ENCODE measurements around the gene TSHZ2. TPM values are rescaled to one million over a fixed set of nuclear protein-coding genes. Genes with fewer than 3 reads are reported as not detected.

TSHZ2 gene
- polyA plus RNA-seq, 1 donor from 2014 or later, result 4.6 TPM

- Histone ChIP-seq H3K9me3 (ENCODE audit: low read length) (no peaks in the 10 kb centered on the region), H3F3A (ENCODE audit: insufficient read depth, low read length, poor library complexity, severe bottlenecking) (no peaks in the 10 kb centered on the region), H3K27me3 (ENCODE audit: insufficient read depth, low read depth, low read length) (no peaks in the 10 kb centered on the region), H3K4me3 (ENCODE audit: low read length) (no peak overlapping the region), H4K20me1 (ENCODE audit: insufficient read depth) (no peaks in the 10 kb centered on the region), H2AFZ (ENCODE audit: low read depth, low read length) (no peak overlapping the region), H3K4me2 (ENCODE audit: low read length) (no peak overlapping the region), H3K36me3 (ENCODE audit: insufficient read depth, low read length) (no peaks in the 10 kb centered on the region), H3K27ac (ENCODE audit: low read length) (no peak overlapping the region), H3K9me2 (ENCODE audit: insufficient read depth, low read length) (no peaks in the 10 kb centered on the region), H3K9ac (ENCODE audit: low read length) (no peak overlapping the region), H3K79me2 (replicated peaks; ENCODE audit: insufficient read depth, low read length) (no peaks in the 10 kb centered on the region)
- TF ChIP-seq EP300 (conservative IDR thresholded peaks at IDR 0.05; ENCODE audit: poor library complexity, severe bottlenecking) (no peak), EZH2 (IDR thresholded peaks at IDR 0.05; ENCODE audit: borderline replicate concordance, insufficient read depth, low read length, poor library complexity, severe bottlenecking) (no peak), REST (IDR thresholded peaks at IDR 0.05; ENCODE audit: borderline replicate concordance) (no peak), SMC3 (conservative IDR thresholded peaks at IDR 0.05; ENCODE audit: poor library complexity) (no peak)
- TF ChIP-seq, protein P1, sequence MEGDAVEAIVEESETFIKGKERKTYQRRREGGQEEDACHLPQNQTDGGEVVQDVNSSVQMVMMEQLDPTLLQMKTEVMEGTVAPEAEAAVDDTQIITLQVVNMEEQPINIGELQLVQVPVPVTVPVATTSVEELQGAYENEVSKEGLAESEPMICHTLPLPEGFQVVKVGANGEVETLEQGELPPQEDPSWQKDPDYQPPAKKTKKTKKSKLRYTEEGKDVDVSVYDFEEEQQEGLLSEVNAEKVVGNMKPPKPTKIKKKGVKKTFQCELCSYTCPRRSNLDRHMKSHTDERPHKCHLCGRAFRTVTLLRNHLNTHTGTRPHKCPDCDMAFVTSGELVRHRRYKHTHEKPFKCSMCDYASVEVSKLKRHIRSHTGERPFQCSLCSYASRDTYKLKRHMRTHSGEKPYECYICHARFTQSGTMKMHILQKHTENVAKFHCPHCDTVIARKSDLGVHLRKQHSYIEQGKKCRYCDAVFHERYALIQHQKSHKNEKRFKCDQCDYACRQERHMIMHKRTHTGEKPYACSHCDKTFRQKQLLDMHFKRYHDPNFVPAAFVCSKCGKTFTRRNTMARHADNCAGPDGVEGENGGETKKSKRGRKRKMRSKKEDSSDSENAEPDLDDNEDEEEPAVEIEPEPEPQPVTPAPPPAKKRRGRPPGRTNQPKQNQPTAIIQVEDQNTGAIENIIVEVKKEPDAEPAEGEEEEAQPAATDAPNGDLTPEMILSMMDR (IDR thresholded peaks at IDR 0.05; ENCODE audit: poor library complexity, severe bottlenecking), result no peak
Observed at GRCh38 chr20:53136473-53136872, 164.3 kb downstream of the TSHZ2 start.

DNA sequence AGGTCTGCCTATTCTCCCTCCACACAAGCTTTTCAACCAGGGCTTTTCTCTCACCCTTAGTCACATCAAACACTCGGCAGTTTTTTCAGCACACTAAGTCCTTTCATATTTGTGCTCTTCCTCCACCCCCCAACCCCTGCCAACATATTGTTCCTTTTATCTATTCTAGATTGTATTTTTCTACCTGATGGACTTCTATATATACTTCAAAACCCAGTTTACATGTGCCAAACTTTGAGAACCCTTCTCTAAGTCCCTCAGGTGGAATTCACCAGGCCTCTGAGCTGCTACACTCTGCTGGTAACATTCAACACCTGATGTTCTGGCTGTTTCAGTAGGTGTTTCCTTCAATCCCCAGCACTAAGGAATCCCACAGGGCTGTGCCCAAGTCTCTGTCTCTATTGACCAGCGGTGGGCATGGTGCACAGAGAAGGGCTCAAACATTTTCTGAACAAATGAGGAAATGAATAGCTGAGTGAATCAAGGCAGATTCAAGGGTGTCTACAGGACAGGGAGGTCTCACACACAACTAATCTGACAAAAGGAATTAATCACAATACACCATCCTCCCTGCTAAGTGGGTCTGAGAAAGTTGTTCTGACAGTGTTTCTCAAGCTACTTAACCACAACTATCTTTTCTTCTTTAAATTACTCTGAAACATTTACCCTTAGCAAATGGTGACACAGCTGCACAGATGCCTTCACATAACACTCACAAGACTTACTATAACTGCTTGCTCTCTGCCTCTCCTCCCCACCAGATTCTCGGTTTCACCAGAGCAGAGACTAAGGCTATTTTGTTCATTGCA lies 166.5 kb downstream of the TSHZ2 start:
- no peak for TF ChIP-seq MXI1 (conservative IDR thresholded peaks at IDR 0.05; ENCODE audit: poor library complexity, severe bottlenecking)
- TF ChIP-seq REST (IDR thresholded peaks at IDR 0.05; ENCODE audit: borderline replicate concordance), result no peak
- TF ChIP-seq EP300 (conservative IDR thresholded peaks at IDR 0.05; ENCODE audit: poor library complexity, severe bottlenecking), result no peak
- no peak for TF ChIP-seq TAF1 (IDR thresholded peaks at IDR 0.05; ENCODE audit: low read depth)
- TF ChIP-seq SMC3 (conservative IDR thresholded peaks at IDR 0.05; ENCODE audit: poor library complexity), result no peak
- TF ChIP-seq EZH2 (IDR thresholded peaks at IDR 0.05; ENCODE audit: borderline replicate concordance, insufficient read depth, low read length, poor library complexity, severe bottlenecking), result no peak
- no peak for TF ChIP-seq POLR2AphosphoS5 (IDR thresholded peaks at IDR 0.05)
- TF ChIP-seq RAD21 (conservative IDR thresholded peaks at IDR 0.05), result no peak
- TF ChIP-seq, protein P1 (IDR thresholded peaks at IDR 0.05; ENCODE audit: poor library complexity, severe bottlenecking), result no peak
- Histone ChIP-seq H3K9me3 (ENCODE audit: low read length) (no peaks in the 10 kb centered on the region), H3K4me3 (ENCODE audit: low read length) (no peak overlapping the region), H3F3A (ENCODE audit: insufficient read depth, low read length, poor library complexity, severe bottlenecking) (no peaks in the 10 kb centered on the region), H4K20me1 (ENCODE audit: insufficient read depth) (no peaks in the 10 kb centered on the region), H2AFZ (ENCODE audit: low read depth, low read length) (no peak overlapping the region), H3K27me3 (ENCODE audit: insufficient read depth, low read depth, low read length) (no peaks in the 10 kb centered on the region), H3K36me3 (ENCODE audit: insufficient read depth, low read length) (no peaks in the 10 kb centered on the region), H3K4me2 (ENCODE audit: low read length) (no peak overlapping the region), H3K27ac (ENCODE audit: low read length) (no peak overlapping the region), H3K9me2 (ENCODE audit: insufficient read depth, low read length) (no peaks in the 10 kb centered on the region), H3K9ac (ENCODE audit: low read length) (no peak overlapping the region), H3K79me2 (replicated peaks; ENCODE audit: insufficient read depth, low read length) (no peaks in the 10 kb centered on the region)
